NB4 (cell line): ENCODE measurements around the gene APRT.

Experiments used
- DNase-seq: peaks from one replicate; pipeline ENCODE4 v3.0.0; 2010; ENCODE audit warnings: low read depth
- H3K4me3 ChIP-seq: one replicate; pipeline ENCODE4 v1.5.1; 2011; ENCODE audit warnings: mild to moderate bottlenecking, low read depth, low read length, moderate library complexity
- MYC ChIP-seq: IDR thresholded peaks from 2 replicates; pipeline ENCODE4 v1.6.1; 2011; ENCODE audit warnings: low read depth, low read length
- POLR2A ChIP-seq: IDR thresholded peaks from 2 replicates; pipeline ENCODE4 v1.6.1; 2011; ENCODE audit warnings: mild to moderate bottlenecking; ENCODE audit not compliant: insufficient read length; ENCODE audit errors: extremely low read depth
- TF ChIP-seq, protein P1 (sequence below): IDR thresholded peaks from 2 replicates; pipeline ENCODE4 v1.6.1; 2011; ENCODE audit warnings: low read depth, low read length
- TF ChIP-seq, protein P2 (sequence below): IDR thresholded peaks from one replicate; pipeline ENCODE4 v1.5.1; 2012; ENCODE audit warnings: low read depth, low read length

The APRT gene

GRCh38 chr16:88804552-88805339 is 7.0 kb downstream of the APRT start:
- H3K4me3 ChIP-seq = peak overlapping the region; percentile 96
- TF ChIP-seq, protein P1, sequence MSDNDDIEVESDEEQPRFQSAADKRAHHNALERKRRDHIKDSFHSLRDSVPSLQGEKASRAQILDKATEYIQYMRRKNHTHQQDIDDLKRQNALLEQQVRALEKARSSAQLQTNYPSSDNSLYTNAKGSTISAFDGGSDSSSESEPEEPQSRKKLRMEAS = no peak
- TF ChIP-seq MYC = no peak
- no peak for TF ChIP-seq POLR2A
- TF ChIP-seq, protein P2, sequence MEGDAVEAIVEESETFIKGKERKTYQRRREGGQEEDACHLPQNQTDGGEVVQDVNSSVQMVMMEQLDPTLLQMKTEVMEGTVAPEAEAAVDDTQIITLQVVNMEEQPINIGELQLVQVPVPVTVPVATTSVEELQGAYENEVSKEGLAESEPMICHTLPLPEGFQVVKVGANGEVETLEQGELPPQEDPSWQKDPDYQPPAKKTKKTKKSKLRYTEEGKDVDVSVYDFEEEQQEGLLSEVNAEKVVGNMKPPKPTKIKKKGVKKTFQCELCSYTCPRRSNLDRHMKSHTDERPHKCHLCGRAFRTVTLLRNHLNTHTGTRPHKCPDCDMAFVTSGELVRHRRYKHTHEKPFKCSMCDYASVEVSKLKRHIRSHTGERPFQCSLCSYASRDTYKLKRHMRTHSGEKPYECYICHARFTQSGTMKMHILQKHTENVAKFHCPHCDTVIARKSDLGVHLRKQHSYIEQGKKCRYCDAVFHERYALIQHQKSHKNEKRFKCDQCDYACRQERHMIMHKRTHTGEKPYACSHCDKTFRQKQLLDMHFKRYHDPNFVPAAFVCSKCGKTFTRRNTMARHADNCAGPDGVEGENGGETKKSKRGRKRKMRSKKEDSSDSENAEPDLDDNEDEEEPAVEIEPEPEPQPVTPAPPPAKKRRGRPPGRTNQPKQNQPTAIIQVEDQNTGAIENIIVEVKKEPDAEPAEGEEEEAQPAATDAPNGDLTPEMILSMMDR = no peak
- peak; percentile 51 for DNase-seq

GRCh38 chr16:88804173-88804551 is 7.6 kb downstream of the APRT start:
- H3K4me3 ChIP-seq = peak overlapping the region; percentile 96
- no peak for DNase-seq
- TF ChIP-seq, protein P1 = no peak
- TF ChIP-seq POLR2A (no peak), MYC (no peak)
- TF ChIP-seq, protein P2 = no peak

GRCh38 chr16:88803264-88803987 is 8.3 kb downstream of the APRT start, which contains the start of gene CDT1:
Gene CDT1, plus strand, starts transcription at chr16:88803789. Its CDS starts 43 bp downstream, at chr16:88803832.
- H3K4me3 ChIP-seq = peak within 1 kb of the TSS; percentile 96
- peak; percentile 87 for DNase-seq
- TF ChIP-seq POLR2A = peak; percentile 37
- TF ChIP-seq, protein P1 = peak; percentile 43; the same call in 1 of the 2 replicates
- peak; percentile 59; the same call in 1 of the 2 replicates for TF ChIP-seq MYC
- TF ChIP-seq, protein P2 = no peak

DNA sequence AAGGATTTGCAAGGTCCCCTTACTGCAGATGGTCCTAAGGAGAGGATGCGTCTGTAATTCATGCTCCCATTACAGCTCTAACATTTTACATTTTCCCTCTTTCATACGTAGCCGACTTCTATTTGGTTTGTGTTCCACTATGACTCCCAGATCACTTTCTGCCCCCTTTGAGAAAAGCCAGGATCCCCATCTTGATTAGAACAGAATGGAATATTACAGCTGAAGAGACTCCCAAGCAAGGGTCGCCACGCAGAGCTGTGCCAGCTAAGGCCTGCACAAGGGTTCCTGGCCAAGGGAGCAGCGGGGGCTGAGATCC is 11.5 kb downstream of the APRT start:
- no peak overlapping the region for H3K4me3 ChIP-seq
- TF ChIP-seq, protein P2 = no peak
- TF ChIP-seq MYC = no peak
- TF ChIP-seq POLR2A = peak; percentile 40
- peak; percentile 52 for DNase-seq

- peak overlapping the region; percentile 25 for H3K4me3 ChIP-seq
- TF ChIP-seq, protein P1 = peak; percentile 57; the same call in 1 of the 2 replicates
- peak; percentile 31; the same call in 1 of the 2 replicates for TF ChIP-seq MYC
- no peak for TF ChIP-seq POLR2A
- TF ChIP-seq, protein P2 = no peak
- DNase-seq = peak; percentile 98
Measured at GRCh38 chr16:88799569-88800276, 12.0 kb downstream of the APRT start.
